NCI-H69 (cell line): Measurements from ENCODE around the gene UCK2.

Experiments
- DNase-seq: peaks from one replicate; lab custom pipeline; 2025; lab: John Stamatoyannopoulos, UW

Gene UCK2

DNA sequence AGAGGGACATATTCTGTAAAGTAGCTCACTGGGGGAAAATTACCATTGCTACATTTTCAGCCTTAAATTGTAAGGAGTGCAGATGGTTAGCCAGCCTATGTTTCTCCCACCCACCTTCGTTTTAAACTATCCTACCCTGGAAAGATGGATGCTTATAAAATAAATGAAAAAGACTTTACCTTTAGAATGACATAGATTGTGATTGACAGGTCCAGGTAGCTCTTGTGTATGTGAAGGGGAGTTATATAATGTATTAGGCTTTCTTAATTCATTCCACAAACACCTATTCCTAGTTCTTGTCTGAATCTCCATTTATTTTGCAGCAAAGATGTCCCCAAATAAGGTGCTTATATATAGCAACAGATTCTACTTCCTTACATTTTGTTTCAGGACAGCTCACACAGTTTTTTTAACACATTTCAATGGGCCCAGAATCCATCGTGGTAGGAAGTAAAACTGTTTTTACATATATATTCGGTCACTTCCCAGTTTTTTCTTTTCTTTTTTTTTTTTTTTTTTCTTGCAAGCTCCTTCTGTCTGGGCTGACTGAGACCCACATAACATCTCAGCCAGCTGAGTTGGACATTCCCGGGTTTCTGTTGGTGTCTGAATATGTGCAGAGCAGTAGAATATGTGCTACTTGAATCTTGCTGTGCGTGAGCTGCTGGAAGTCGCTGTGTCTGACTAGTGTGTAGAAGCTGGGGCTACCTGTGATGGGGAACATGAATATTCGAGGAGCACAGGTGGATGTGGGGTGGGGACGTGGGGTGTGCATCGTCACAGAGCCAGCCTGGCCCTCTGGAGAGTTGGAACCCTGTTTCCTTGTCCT is 27.8 kb downstream of the UCK2 start:
- DNase-seq: no peak

DNA sequence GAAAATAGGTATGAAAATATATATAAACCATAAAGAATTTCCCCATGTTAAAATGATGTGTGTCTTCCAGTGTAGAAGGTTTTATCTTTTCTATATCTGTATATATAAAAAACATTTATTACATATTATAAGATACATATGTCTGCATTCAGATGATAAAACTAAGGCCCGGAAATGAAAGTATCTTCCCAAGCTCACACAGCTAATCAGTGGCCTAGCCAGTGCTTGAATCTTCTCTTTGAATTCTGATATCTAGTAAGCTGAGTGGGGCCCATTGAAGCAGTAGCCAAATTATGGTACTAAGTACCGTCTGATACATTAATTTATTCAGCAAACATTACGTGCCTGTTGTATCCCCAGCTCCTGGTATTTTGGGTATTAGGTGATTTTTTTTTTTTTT is 28.6 kb downstream of the UCK2 start:
- no peak for DNase-seq

DNA sequence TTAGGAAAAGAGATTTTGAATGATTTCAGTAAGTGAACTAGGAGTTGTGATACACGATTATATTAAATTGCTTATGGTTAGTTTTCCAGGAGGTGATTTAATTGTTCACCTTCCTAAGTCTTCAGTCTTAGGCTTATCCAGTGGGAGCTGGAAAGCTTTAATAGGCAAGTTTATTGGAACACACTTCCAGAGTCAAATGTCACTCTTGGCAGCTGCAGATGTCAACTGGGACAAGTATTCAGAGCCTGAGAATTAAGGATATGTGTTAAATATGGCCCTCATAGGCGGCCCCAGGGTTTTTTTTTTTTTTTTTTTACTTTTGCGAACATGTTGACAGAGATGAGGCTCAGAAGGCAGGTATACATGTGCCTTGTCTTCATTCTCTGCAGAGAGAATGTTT is 29.2 kb downstream of the UCK2 start:
- DNase-seq: peak; percentile 25

DNA sequence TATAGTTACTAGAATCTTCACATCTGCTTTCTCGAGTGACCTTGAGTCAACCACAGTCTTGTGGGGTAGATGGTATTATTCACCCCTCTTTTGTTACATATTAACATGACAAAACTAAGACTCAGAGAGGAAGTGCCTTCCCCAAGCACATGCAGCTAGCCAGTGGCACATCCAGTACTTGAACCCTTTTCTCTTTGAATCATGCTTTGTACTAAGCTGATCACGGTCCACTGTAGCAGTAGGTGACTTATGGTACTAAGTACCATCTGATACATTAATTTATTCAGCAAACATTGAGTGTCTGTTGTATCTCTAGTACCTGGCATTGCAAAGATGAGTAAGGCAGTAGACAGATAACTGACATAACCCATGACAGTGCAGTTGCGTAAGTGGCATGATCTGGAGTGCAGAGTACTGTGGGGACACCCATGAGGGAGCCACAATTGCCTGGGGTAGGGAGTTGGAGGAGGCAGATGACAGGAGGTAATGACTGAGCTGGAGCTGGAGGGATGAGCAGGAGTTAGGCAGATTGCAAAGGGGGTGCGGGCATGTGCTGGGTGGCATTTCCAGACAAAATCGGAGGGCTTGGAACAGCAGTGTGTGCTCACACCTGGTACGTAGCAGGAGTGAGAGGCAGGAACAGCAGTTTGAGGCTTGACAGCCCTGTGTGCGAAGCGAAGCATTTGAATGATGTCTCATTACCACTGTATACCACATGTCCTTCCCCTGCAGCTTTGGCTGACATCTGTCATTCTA is 29.8 kb downstream of the UCK2 start:
- peak; percentile 46 for DNase-seq

DNA sequence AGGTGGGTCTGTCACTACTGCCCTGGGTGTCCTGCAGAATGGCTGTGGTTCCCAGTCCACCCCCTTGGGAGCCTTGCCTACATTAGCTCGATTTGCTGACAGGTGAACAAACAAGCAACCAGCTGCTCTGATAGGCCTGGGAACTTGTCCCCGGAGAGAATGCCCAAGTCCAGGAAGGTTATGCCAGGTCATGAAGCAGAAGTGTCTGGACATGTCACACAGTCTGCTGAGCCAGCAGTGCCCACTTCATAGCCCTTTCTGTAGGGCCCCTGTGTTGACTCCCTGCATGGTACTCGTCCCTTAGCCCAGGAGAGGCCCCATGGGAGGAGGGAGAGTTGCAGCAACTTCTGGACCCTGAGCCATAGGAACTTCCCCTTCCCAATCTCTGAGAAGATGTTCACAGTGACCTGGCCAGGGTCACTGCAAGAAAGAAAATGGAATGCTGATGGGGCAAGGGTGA is 31.0 kb downstream of the UCK2 start:
- peak; percentile 85 for DNase-seq

DNA sequence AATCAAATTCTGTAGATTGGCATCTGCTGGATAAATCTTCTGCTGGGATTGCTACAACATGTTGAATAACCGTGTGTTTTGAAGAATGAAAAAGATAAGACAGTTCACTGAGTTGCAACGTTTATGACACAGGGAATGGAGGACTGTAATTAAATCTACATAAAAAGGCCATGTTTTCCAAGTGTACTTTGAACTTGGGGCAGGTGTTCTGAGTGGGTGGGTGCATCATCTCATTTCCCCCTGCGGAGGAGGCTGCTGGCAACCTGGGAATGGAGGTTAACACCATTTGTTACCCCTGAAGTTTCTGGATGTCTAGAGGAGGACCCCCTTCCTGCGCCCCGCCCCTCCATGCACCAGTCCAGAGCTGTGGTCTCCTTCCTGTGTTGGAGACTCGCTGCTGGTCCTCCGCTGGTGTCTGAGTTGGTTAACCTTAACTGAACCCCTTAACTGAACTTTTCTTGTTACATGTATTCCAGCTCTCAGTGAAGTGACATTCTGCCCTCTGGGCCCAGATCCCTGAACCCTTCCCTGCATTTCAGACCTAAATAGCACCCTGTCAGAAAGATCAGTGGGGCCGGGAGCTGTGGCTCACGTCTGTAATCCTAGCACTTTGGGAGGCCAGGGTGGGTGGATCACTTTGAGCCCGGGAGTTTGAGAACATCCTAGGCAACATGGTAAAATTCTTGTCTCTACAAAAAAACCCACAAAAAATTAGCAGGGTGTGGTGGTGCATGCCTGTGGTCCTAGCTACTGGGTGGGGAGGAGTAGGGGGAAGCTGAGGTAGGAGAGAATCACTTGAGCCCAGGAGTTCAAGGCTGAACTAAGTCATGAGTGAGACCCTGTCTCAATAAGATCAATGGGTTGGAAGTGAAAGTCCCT is 31.8 kb downstream of the UCK2 start:
- peak; percentile 41 for DNase-seq

DNA sequence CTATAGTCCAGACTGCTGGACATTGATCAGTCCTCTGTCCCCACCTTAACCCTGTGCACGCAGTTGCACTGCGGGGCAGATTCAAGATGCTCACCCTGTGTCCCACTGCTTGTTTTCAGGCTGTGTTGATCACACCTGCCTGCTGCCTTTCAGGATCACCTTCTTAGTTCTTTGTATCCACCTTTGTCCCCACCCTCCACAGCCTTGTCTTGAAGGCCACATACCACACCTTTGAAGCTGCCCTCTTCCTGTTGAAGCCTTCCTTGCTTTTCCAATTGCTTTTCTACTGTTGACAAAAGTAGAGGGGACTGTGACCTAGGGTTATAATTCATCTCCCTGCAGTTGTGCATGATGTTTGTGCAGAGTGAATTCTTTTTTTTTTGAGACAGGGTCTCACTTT is 32.7 kb downstream of the UCK2 start:
- no peak for DNase-seq

DNA sequence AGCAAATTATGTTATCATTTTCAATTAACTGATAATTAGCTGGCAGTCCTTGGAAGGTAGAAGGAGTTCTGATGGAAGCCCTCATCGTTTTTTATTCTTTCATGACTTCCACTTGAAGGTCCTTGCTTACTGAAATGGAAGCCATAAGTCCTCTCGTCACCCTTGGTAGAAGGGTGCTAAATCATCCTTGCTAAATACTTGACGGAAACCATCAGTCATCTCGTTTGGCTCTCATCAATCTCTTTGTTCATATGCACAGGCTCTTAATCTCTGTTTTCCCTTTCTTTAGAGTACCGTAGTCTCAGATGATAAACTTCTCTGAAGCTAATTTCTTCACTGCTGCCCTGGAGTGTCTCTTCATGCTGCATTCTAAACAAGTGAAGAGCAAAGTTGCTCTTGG is 34.5 kb downstream of the UCK2 start:
- no peak for DNase-seq

DNA sequence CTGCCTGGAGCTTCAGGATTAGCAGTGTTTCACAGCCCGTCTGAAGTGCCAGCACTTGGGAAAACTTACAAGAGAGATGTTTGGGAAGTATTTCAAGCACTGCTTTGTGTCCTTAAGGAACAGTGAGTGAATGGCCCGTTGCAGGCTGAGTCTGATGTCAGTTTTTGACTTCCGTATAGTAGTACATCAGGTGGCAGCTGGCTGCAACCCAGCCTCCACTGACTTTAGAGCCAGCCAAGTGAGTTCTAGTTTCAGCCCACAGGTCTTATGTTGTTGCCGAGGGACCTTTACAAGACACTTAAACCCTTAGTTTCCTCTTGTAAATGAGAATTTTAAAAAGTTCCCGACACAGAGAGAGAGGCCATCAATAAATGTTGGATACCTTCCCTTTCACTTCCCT is 35.0 kb downstream of the UCK2 start:
- DNase-seq: no peak

DNA sequence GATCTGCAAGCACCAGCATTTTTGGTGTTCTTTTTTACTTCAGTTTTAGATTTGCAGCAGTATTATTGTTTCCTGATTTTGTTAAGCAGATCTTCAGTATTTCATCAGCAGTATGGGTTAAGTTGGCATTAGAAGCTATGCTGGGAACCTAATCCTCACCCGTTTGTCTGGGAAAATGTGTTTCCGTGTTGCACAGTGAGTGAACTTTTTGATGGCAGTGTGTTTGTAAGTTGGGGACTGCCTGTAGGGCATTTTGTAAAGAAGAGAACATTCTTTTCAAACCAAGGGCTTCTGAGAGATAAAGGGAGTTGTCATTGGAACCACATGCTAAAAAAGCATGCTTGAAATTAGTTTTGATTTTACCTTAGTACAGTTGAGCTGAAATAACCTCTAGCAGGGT is 35.9 kb downstream of the UCK2 start:
- DNase-seq: no peak

DNA sequence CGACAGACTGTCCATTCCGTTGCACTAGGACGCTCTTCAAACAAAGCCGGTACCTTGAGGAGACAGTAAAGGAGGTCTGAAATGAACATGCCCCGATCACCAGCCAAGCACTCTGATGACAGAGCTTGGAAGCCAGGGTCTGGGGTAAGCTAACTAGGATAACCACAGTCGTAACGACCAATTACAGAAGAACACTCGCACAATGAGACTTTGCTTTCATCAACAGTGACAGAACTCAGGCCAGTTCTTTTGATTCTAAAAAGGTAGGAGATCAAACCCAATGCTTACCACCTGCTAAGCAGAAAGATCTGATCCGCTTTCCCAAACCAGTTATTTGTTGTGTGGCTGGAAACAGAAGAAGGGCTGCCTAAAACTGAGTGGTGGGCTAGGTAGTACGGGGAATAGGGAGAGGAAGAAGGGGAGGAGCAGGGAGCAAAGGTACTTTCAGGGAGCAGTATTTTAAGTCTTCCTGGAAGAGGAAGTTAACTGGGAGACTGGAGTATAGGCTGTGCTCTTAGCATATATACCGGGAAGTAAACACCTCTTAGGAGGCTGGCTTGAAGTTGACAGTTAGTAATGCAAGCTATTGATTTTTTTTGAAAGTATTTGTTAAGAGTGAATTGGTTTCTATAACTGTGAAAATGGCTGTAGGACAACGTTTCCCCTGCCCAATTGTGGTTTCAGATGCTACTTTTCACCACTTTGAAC is 38.4 kb downstream of the UCK2 start:
- no peak for DNase-seq

DNA sequence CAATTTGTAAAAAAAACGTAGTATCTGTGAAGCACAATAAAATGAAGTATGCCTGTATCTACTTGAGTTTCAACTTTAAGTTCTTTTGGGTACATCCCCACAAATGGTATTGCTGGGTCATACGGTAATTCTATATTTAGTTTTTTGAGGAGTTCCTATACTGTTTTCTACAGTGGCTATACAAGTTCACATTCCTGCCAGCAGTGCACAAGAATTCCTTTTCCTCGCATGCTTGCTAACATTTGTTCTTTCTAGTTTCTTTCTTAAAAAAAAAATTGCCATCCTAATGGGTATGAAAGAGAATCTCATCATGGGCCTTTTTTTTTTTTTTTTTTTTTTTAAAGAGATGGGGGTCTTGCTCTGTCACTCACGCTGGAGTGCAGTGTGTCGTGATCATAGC is 41.9 kb downstream of the UCK2 start:
- no peak for DNase-seq

DNA sequence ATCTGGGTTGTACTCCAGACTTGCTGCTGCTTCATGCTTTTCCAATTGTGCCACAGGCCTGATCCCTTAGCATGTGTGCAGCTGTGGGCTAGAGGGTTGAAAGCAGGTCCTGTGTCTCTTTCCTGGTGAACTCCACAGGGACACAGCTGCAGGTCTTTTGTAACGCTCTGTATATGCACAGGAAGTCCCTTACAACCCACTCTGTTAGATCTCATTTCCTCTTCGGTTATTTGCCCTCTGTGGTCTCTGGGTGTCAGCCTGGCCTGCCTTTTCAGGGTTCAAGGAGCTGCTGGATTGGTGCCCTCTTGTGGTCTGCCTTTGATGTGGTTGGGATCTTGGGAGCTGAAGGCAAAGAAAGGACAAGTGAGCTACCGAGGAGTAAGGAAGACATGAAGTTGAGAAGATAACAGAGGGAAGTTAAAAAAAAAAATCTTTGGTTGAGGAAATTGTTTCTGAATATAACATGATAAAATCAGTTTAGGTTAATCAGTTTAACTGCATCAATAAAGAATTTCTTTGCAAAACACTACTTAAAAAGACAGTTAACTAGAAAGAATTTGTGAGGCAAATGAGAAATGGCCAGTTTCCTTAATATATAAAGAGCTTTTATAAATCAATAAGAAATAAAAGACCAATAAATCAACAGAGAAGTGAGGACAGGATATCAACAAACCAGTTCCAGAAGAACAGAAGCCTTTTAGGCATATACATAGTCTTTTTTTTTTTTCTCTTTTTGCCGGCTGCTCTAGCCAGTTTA is 44.1 kb downstream of the UCK2 start:
- peak; percentile 84 for DNase-seq

DNA sequence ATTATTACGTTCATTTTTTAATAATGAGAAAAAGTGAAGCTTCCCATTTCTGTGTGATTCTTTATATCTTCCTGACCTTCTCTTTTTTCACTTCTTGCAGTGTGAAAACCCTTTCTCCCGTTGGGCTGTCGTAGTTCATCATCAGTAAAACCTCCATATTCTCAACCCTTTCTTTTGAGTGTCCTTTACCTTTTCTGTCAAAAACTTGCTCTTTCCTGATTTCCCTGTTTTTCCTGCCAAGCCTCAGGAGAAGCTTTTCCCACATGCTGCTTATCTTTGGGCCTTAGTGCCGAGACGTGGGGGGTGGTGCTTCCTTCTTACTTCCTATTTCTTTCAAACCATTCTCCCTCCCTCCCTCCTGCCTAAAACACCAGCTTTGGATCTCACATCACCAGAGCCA is 46.1 kb downstream of the UCK2 start:
- no peak for DNase-seq

DNA sequence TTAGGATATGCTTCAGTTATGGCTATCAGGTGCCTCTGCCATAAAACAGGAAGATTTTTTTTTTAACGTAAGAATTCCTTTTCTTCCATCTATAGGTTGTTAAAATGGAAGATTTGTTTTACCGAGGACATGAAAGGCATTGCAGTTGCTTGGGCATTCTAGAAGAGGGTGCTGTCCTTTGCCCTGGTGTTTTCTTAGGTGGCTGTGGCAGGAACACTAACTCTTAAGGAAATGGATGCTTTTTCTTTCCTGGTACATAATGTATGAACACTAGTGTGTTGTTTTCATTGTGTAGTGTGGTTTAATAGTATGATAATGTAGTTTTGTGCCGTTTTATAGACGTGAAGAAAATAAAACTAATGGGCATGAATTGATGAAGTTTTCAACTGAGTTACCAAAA is 47.2 kb downstream of the UCK2 start:
- no peak for DNase-seq

DNA sequence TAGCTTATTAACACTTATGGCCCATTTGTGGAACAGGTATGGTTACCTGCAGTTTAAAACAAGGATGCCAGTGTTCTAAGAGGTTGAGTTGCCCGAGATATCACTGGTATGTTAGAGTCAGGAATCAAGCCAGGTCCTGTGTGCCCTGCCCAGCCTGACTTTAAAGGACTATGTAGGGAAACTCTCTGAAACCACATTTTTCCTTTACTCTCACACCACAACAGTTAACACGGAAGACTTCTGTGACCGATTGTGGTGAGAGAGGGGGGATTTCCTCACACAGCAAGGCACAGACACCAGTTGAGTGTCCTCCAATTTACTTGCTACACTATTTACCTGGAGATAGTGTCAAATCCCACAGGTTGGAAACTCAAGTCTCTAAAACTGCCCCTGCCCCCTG is 47.8 kb downstream of the UCK2 start:
- DNase-seq: no peak

DNA sequence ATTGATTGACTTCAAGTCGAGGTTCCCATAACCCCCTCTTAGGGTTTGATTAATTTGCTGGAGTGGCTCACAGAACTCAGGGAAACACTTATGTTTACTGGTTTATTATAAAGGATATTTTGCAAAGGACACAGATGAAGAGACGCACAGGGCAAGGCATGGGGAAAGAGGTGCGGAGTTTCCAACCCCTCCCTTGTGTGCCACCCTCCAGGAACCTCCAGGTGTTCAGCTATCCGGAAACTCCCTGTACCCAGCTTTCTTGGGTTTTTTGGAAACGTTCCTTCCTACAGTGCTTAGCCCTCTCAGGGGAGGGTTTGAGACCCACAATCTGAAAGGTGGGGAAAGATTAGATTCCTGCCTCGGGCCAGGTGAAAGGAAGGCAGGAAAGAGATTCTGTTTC is 48.2 kb downstream of the UCK2 start:
- no peak for DNase-seq

DNA sequence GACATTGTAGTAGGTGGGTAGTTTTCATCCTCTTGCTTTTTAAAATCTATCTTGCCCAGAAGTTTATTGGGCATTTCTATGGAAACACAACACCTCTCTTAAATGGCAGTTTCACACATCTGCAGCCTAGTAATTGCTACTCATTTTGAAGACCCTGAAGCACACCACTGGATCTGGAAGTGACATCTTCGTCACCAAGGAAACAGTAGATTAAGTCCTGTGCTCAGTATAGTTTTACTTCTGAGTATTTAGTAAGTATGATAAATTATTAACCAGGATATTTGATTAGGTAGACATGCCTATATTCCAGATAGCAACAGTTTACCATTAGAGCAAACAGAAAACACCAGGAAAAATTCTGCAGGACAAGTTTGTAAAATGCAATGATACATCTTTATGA is 48.7 kb downstream of the UCK2 start:
- DNase-seq: no peak

DNA sequence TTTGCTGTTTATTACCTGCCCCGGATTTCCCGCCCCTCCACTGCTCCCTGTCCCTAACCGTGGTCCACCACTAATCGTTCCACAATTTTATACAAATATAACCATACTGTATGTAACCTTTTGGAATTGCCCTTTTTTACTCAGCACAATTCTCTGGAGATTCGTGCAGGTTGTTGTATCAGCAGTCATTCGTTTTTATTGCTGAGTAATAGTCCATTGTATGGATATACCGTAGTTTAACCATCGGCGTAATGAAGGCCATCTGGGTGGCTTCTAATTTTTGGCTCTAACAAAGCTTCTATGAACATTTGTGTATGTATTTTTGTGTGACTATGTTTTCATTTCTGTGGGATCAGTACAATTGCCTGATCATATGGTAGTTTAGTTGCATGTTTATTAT is 50.0 kb downstream of the UCK2 start:
- no peak for DNase-seq

DNA sequence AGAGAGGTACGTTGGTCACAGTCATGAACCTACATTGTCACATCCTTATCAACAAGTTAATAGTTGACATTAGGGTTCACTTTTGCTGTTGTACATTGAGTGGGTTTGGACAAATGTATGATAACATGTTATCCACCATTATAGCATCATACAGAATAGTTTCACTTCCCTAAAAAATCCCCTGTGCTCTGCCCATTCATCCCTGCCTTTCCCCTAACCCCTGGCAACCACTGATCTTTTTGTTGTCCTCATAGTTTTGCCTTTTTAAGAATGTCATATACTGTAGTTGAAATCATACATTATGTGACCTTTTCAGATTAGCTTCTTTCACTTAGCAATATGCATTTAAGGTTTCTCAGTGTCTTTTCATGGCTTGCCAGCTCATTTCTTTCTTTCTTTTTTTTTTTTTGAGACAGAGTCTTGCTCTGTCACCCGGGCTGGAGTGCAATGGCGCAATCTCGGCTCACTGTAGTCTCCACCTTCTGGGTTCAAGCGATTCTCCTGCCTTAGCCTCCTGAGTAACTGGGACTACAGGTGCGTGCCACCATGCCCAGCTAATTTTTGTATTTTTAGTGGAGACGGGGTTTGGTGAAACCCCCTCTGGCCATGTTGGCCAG is 50.6 kb downstream of the UCK2 start:
- DNase-seq: no peak

DNA sequence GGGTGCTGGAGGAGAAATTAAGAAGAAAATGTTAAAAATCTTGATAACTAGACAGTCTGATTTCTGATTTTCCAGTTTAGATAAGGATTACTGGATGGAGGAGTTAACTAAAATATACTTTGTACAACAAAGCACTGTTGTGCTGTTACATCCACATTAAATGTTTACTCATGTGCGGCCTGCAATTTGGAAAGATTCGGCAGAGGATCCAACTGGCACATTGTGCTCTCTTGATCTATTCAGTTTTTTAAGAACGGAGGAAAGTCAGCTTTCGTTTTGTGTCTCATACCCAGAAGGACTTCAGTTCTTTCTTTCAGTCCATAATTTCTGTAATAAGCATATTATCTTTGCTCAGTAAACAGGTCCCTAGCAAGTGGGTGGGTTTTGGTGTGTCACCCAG is 52.5 kb downstream of the UCK2 start:
- DNase-seq: no peak
